GM18870 (cell line): ENCODE data around the gene PHLDA3.

Experiments
- ATAC-seq: cut with Tn5 transposase; IDR thresholded peaks from one replicate; pipeline ENCODE4 v1.9.1; 2021; ENCODE audit warnings: moderate library complexity; ENCODE audit not compliant: unreplicated experiment

Gene PHLDA3

GRCh38 chr1:201466492-201466891, 2.5 kb downstream of the PHLDA3 start:
- no peak for ATAC-seq

- no peak for ATAC-seq
Observed at GRCh38 chr1:201465698-201466290, 3.2 kb downstream of the PHLDA3 start.

GRCh38 chr1:201463071-201463552, 5.9 kb downstream of the PHLDA3 start:
- no peak for ATAC-seq

GRCh38 chr1:201461645-201462441, 7.1 kb downstream of the PHLDA3 start:
- ATAC-seq: no peak

- no peak for ATAC-seq
Observed at GRCh38 chr1:201460814-201461644, 8.0 kb downstream of the PHLDA3 start.

- no peak for ATAC-seq
Observed at GRCh38 chr1:201459775-201460174, 9.2 kb downstream of the PHLDA3 start.

- no peak for ATAC-seq
Observed at GRCh38 chr1:201459052-201459451, 9.9 kb downstream of the PHLDA3 start.

- no peak for ATAC-seq
Observed at GRCh38 chr1:201457508-201457960, 11.5 kb downstream of the PHLDA3 start.

GRCh38 chr1:201456499-201457309, 12.3 kb downstream of the PHLDA3 start:
- ATAC-seq: no peak

- ATAC-seq: no peak
Observed at GRCh38 chr1:201455098-201455497, 13.9 kb downstream of the PHLDA3 start.

- no peak for ATAC-seq
Observed at GRCh38 chr1:201454608-201455007, 14.4 kb downstream of the PHLDA3 start.

- ATAC-seq: no peak
Observed at GRCh38 chr1:201452866-201453265, 16.1 kb downstream of the PHLDA3 start.

GRCh38 chr1:201450721-201451291, 18.2 kb downstream of the PHLDA3 start:
- no peak for ATAC-seq

- no peak for ATAC-seq
Observed at GRCh38 chr1:201448990-201449389, 20.0 kb downstream of the PHLDA3 start.

- ATAC-seq: peak; percentile 51
Observed at GRCh38 chr1:201447903-201448871, 20.8 kb downstream of the PHLDA3 start.

GRCh38 chr1:201445310-201445709, 23.7 kb downstream of the PHLDA3 start:
- ATAC-seq: no peak

- no peak for ATAC-seq
Observed at GRCh38 chr1:201444792-201445191, 24.2 kb downstream of the PHLDA3 start.

GRCh38 chr1:201443747-201444146, 25.2 kb downstream of the PHLDA3 start:
- ATAC-seq: no peak

- no peak for ATAC-seq
Observed at GRCh38 chr1:201436969-201437368, 32.0 kb downstream of the PHLDA3 start.
